CD14-positive monocyte (primary cell): ENCODE data around the gene KRTAP4-4. TPM values are rescaled to one million over a fixed set of nuclear protein-coding genes. Genes with fewer than 3 reads are reported as not detected.
"Not testable (repeated sequence)": the region's sequence is repeated elsewhere in the genome, so short reads cannot be mapped to it uniquely, and the experiment has no call there.

ENCODE experiments used
- DNase-seq, 3 donors: peaks; one replicate each; pipeline ENCODE4 v3.0.0-alpha.2; 2011 to 2022
- H2AFZ ChIP-seq: 2 replicates; pipeline ENCODE4 v1.6.0; 2012; ENCODE audit warnings: mild to moderate bottlenecking, low read depth, low read length, inconsistent platforms; ENCODE audit not compliant: insufficient read depth, poor library complexity, severe bottlenecking
- H3K27ac ChIP-seq, 2 donors: 1 replicate in 1 of 2; 2 replicates in 1 of 2; pipeline ENCODE4 v1.5.1; 2012 to 2013; ENCODE audit warnings: low read length in 2 of 2, control low read depth in 1 of 2, inconsistent platforms in 1 of 2, low read depth in 1 of 2, mild to moderate bottlenecking in 1 of 2
- H3K27me3 ChIP-seq, 2 donors: one replicate each; pipeline versions ENCODE4 v1.6.0 to v1.6.1; 2011 to 2013; ENCODE audit warnings: low read length in 2 of 2; ENCODE audit not compliant: control insufficient read depth in 2 of 2, insufficient read depth in 2 of 2
- H3K36me3 ChIP-seq, 2 donors: replicated peaks in 1 of 2; 1 replicate in 1 of 2; 2 replicates in 1 of 2; pipeline versions ENCODE4 v1.5.1 to v1.6.1; 2012 to 2013; ENCODE audit warnings: low read length in 2 of 2, control low read depth in 1 of 2, inconsistent platforms in 1 of 2, mild to moderate bottlenecking in 1 of 2; ENCODE audit not compliant: insufficient read depth in 2 of 2, control insufficient read depth in 1 of 2
- H3K4me1 ChIP-seq, 2 donors: 1 replicate in 1 of 2; 2 replicates in 1 of 2; pipeline versions ENCODE4 v1.5.1 to v1.6.1; 2012 to 2013; ENCODE audit warnings: low read length in 2 of 2, control low read depth in 1 of 2, inconsistent platforms in 1 of 2, mild to moderate bottlenecking in 1 of 2, moderate library complexity in 1 of 2; ENCODE audit not compliant: insufficient read depth in 2 of 2, control insufficient read depth in 1 of 2
- H3K4me2 ChIP-seq: replicated peaks from 2 replicates; pipeline ENCODE3; 2012; ENCODE audit warnings: low read length, moderate library complexity, mild to moderate bottlenecking; ENCODE audit not compliant: poor library complexity, severe bottlenecking; ENCODE audit errors: extremely low read depth
- H3K4me3 ChIP-seq, 3 experiments: fragments of 200-600 bp in 1 of 3; sonication (generic) in 1 of 3; replicated peaks in 1 of 3; 1 replicate in 2 of 3; 2 replicates in 1 of 3; pipeline ENCODE4 v1.5.1; 2011 to 2013; ENCODE audit warnings: low read length in 3 of 3, mild to moderate bottlenecking in 3 of 3, control low read depth in 2 of 3, low read depth in 2 of 3, inconsistent platforms in 1 of 3, moderate library complexity in 1 of 3
- H3K79me2 ChIP-seq: 2 replicates; pipeline ENCODE4 v1.6.0; 2012; ENCODE audit warnings: mild to moderate bottlenecking, control low read depth, inconsistent platforms, low read length, moderate library complexity; ENCODE audit not compliant: insufficient read depth
- H3K9ac ChIP-seq: 2 replicates; pipeline ENCODE4 v1.6.0; 2017; ENCODE audit warnings: low read length, mild to moderate bottlenecking; ENCODE audit not compliant: insufficient read depth, poor library complexity, severe bottlenecking
- H3K9me3 ChIP-seq, 2 donors: replicated peaks in 1 of 2; 1 replicate in 1 of 2; 2 replicates in 1 of 2; pipeline versions ENCODE4 v1.5.1 to v1.6.1; 2012 to 2013; ENCODE audit warnings: low read length in 2 of 2, control low read depth in 1 of 2; ENCODE audit not compliant: control insufficient read depth in 1 of 2, insufficient read depth in 1 of 2
- H4K20me1 ChIP-seq: 2 replicates; pipeline ENCODE4 v1.6.0; 2012; ENCODE audit warnings: mild to moderate bottlenecking, low read length, control low read depth, moderate library complexity; ENCODE audit not compliant: insufficient read depth
- H3K27ac Mint-ChIP-seq, 7 donors: one replicate each; pipeline ENCODE4 v1.8.0; 2020; ENCODE audit warnings: mild to moderate bottlenecking in 7 of 7, mixed read lengths in 7 of 7, moderate library complexity in 6 of 7, inconsistent platforms in 2 of 7
- H3K27me3 Mint-ChIP-seq, 3 donors: one replicate each; pipeline ENCODE4 v1.8.0; 2021 to 2022; ENCODE audit warnings: low read depth in 3 of 3, mild to moderate bottlenecking in 3 of 3, mixed read lengths in 3 of 3, moderate library complexity in 3 of 3, inconsistent platforms in 1 of 3
- H3K36me3 Mint-ChIP-seq, 2 donors: one replicate each; pipeline ENCODE4 v1.8.0; 2020; ENCODE audit warnings: mixed read lengths in 2 of 2, inconsistent platforms in 1 of 2, mild to moderate bottlenecking in 1 of 2
- H3K4me1 Mint-ChIP-seq: one replicate; pipeline ENCODE4 v1.8.0; 2020; ENCODE audit warnings: mild to moderate bottlenecking, mixed read lengths
- H3K4me3 Mint-ChIP-seq, 2 donors: one replicate each; pipeline ENCODE4 v1.8.0; 2020; ENCODE audit warnings: mild to moderate bottlenecking in 2 of 2, mixed read lengths in 2 of 2, moderate library complexity in 1 of 2
- H3K9me3 Mint-ChIP-seq, 7 donors: one replicate each; pipeline ENCODE4 v1.8.0; 2020 to 2022; ENCODE audit warnings: mixed read lengths in 7 of 7, mild to moderate bottlenecking in 6 of 7, moderate library complexity in 6 of 7, inconsistent platforms in 2 of 7
- WGBS: methylation state at CpG from one replicate; pipeline ENCODE4 v1.1.5; 2013; ENCODE audit warnings: missing lambda C conversion rate; ENCODE audit not compliant: insufficient coverage; 5-methylcytosine and 5-hydroxymethylcytosine counted together
- intact Hi-C, 2 donors: fragments of 100-400 bp; cut with micrococcal nuclease; formaldehyde crosslinking; loops; one replicate each; pipeline versions ENCODE4 v1.15.0 to v1.15.1; 2023
- polyA plus RNA-seq, 3 donors: library from polyadenylated mRNA; depleted of rRNA in 1 of 3; unstranded in 2 of 3; stranded (reverse) in 1 of 3; fragments of 300-500 nt in 2 of 3; fragments of >200 nt in 1 of 3; fragmentation: Illumina TruSeq in 2 of 3; gene quantifications; 1 replicate in 2 of 3; 2 replicates in 1 of 3; pipeline ENCODE4 v1.2.3, GENCODE V29; 2012 to 2021
- TF ChIP-seq, protein P1 (sequence below): fragments of 200-600 bp; IDR thresholded peaks from one replicate; pipeline ENCODE4 v1.8.0; 2022; ENCODE audit warnings: antibody characterized with exemption, mild to moderate bottlenecking

The KRTAP4-4 gene
- polyA plus RNA-seq, 3 donors = not detected

GRCh38 chr17:41150026-41150425 is 10.5 kb downstream of the KRTAP4-4 start:
- peaks cover 0 to 3% (median under 1%) of the 10 kb centered on the region in 7 donors for H3K9me3 Mint-ChIP-seq
- intact Hi-C loops = no loop called here

DNA sequence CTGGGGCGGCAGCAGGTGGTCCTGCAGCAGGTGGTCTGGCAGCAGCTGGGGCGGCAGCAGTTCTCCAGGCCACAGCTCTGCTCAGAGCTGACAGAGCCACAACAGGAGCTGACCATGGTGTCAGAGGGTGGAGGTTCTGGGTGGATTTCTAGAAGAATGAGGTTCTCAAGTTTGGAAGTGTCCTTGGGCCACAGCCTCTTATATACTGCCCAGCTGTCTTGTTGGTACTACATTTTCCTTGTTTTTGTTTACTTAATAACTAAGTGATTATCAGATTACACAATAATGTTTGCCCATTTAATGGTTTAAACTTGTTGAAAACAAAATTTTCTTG is 10.9 kb downstream of the KRTAP4-4 start, which contains the start of gene KRTAP4-5:
KRTAP4-5 (minus strand) TSS at position 174 of the 334 bp plus-strand sequence; CDS start at position 116, 58 bp downstream.
- Histone ChIP-seq H3K27ac (no peak within 1 kb of the TSS), H4K20me1 (no peaks in the 10 kb centered on the region), H3K36me3 (no peaks in the 10 kb centered on the region), H3K9me3 (no peaks in the 10 kb centered on the region), H2AFZ (no peak within 1 kb of the TSS), H3K9ac (no peak within 1 kb of the TSS), H3K27me3 (no peaks in the 10 kb centered on the region), H3K4me2 (no peak within 1 kb of the TSS), H3K79me2 (no peaks in the 10 kb centered on the region), H3K4me3 (no peak within 1 kb of the TSS), H3K4me1 (no peaks in the 10 kb centered on the region)
- Mint-ChIP-seq H3K36me3 (no peaks in the 10 kb centered on the region), H3K27me3 (peaks cover 3 to 8% (median 4%) of the 10 kb centered on the region in 3 donors), H3K27ac (no peak within 1 kb of the TSS), H3K9me3 (peaks cover 0 to 4% (median 2%) of the 10 kb centered on the region in 7 donors), H3K4me1 (no peaks in the 10 kb centered on the region), H3K4me3 (no peak within 1 kb of the TSS)
- TF ChIP-seq, protein P1, sequence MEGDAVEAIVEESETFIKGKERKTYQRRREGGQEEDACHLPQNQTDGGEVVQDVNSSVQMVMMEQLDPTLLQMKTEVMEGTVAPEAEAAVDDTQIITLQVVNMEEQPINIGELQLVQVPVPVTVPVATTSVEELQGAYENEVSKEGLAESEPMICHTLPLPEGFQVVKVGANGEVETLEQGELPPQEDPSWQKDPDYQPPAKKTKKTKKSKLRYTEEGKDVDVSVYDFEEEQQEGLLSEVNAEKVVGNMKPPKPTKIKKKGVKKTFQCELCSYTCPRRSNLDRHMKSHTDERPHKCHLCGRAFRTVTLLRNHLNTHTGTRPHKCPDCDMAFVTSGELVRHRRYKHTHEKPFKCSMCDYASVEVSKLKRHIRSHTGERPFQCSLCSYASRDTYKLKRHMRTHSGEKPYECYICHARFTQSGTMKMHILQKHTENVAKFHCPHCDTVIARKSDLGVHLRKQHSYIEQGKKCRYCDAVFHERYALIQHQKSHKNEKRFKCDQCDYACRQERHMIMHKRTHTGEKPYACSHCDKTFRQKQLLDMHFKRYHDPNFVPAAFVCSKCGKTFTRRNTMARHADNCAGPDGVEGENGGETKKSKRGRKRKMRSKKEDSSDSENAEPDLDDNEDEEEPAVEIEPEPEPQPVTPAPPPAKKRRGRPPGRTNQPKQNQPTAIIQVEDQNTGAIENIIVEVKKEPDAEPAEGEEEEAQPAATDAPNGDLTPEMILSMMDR = no peak
- WGBS = 100% methylated on average over 2 of the region's 2 CpGs
- DNase-seq = no peak
- intact Hi-C loops = no loop called here

More at GRCh38 chr17:41150026-41150425, 10.5 kb downstream of the KRTAP4-4 start:
- Histone ChIP-seq H3K27me3 (no peaks in the 10 kb centered on the region), H3K9ac (no peak overlapping the region), H3K4me2 (no peak overlapping the region), H3K27ac (no peak overlapping the region), H3K4me1 (no peaks in the 10 kb centered on the region), H4K20me1 (no peaks in the 10 kb centered on the region), H3K4me3 (no peak overlapping the region), H3K9me3 (no peaks in the 10 kb centered on the region), H3K36me3 (no peaks in the 10 kb centered on the region), H2AFZ (no peak overlapping the region), H3K79me2 (no peaks in the 10 kb centered on the region)
- H3K36me3 Mint-ChIP-seq = no peaks in the 10 kb centered on the region
- H3K27ac Mint-ChIP-seq = no peak overlapping the region
- DNase-seq = no peak
- no peak overlapping the region for H3K4me3 Mint-ChIP-seq
- peaks cover 2 to 8% (median 4%) of the 10 kb centered on the region in 3 donors for H3K27me3 Mint-ChIP-seq
- H3K4me1 Mint-ChIP-seq = no peaks in the 10 kb centered on the region
- WGBS = 79% methylated on average over 3 of the region's 4 CpGs
- TF ChIP-seq, protein P1 = no peak

- H3K4me2 ChIP-seq, H3K4me1 Mint-ChIP-seq, H3K79me2 ChIP-seq, H3K27ac Mint-ChIP-seq, H3K4me3 ChIP-seq, H3K36me3 ChIP-seq, H3K9me3 ChIP-seq, DNase-seq, H3K9me3 Mint-ChIP-seq, H3K4me1 ChIP-seq, intact Hi-C loops, H3K27me3 ChIP-seq, H2AFZ ChIP-seq, H3K27me3 Mint-ChIP-seq, H3K36me3 Mint-ChIP-seq, H4K20me1 ChIP-seq, H3K27ac ChIP-seq, H3K4me3 Mint-ChIP-seq, H3K9ac ChIP-seq: not testable (repeated sequence)
- 86% methylated on average over 6 of the region's 10 CpGs for WGBS
Measured at GRCh38 chr17:41148971-41149651, 11.4 kb downstream of the KRTAP4-4 start.
